ENCODE results near the gene C5.

Gene C5

DNA sequence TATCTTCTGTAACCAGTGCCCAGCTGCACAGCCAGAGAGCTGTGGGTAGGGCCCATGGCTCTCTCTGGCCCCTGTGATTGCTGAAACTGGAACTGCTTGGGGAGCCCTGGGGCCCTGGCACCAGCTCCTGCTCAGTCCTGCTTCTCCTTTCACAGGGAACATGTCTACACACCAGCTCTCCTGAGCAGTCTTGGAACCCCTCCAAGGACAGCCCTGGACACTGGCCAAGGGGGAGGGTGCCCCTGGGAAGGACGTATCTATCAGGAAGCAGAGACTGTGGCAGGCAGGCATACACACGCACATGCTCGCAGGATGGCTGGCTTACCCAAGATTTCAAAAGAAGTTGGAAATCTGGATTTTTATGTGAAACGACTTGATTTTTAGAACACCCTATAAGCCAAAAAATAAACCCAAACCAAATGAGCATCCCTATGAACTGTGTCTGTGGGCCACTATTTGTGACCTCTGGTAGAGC, 114.7 kb downstream of the C5 start:
- Histone ChIP-seq H4K12ac (ENCODE audit: low read depth, low read length) (no peak overlapping the region), H3K4me2 (ENCODE audit: low read length) (no peak overlapping the region), H3K9me3 (ENCODE audit: insufficient read depth, low read depth, low read length) (no peaks in the 10 kb centered on the region), H3K4me1 (ENCODE audit: control insufficient read depth in 1 of 2, insufficient read depth in 2 of 2, low read length in 2 of 2) (no peaks in the 10 kb centered on the region), H3K18ac (ENCODE audit: low read length) (no peak overlapping the region), H2BK120ac (ENCODE audit: insufficient read depth, low read length, poor library complexity) (no peak overlapping the region), H3K36me3 (ENCODE audit: control insufficient read depth in 1 of 2, insufficient read depth in 2 of 2, low read length in 2 of 2) (no peaks in the 10 kb centered on the region), H3K79me2 (ENCODE audit: control insufficient read depth, insufficient read depth, low read length, poor library complexity) (no peaks in the 10 kb centered on the region), H3K79me1 (ENCODE audit: low read length) (no peaks in the 10 kb centered on the region), H2BK5ac (ENCODE audit: low read depth, low read length, poor library complexity) (no peak overlapping the region), H3K23ac (ENCODE audit: low read length) (no peak overlapping the region), H3K27me3 (ENCODE audit: insufficient read depth, low read length) (no peaks in the 10 kb centered on the region), H3K27ac (ENCODE audit: low read depth, low read length) (no peak overlapping the region), H3K14ac (ENCODE audit: low read length) (no peak overlapping the region), H2BK12ac (ENCODE audit: low read length) (no peak overlapping the region), H2AFZ (ENCODE audit: insufficient read depth, low read length, poor library complexity) (no peak overlapping the region), H2AK5ac (ENCODE audit: low read length) (no peak overlapping the region), H3K4ac (ENCODE audit: low read depth, low read length) (no peak overlapping the region), H3K4me3 (ENCODE audit: low read depth, low read length) (no peak overlapping the region), H4K8ac (ENCODE audit: low read depth, low read length) (no peak overlapping the region), H4K91ac (ENCODE audit: low read depth, low read length) (no peak overlapping the region), H3K9ac (ENCODE audit: low read length) (no peak overlapping the region)
- no CpG with 5 or more reads among the region's 4 CpGs for WGBS (ENCODE audit: extremely low coverage, insufficient coverage, insufficient read length)
- DNase-seq = peak in 1 of 2 donors; percentile 55

DNA sequence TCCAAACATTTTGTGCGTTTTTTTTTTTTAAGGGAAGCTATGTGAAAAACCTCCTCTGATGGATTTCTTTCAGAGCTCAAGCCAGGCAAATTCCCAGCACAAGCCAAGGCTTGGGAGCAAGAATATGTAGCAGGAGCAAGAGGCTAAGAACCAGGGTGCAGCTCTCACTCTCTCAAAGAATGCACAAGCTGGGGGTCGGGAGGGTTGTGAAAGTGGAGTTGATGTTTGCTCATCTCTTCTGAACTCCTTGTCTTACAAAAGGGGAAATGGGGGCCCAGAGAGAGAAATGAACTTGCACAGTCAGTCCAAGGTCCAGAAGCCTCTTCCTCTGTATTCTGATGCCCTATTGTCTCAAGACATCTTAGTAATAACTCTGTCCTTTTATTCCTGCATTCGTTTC, 115.8 kb downstream of the C5 start:
- H3K9ac ChIP-seq (ENCODE audit: low read length) = no peak overlapping the region
- no peak overlapping the region for H4K91ac ChIP-seq (ENCODE audit: low read depth, low read length)
- no peak overlapping the region for H3K14ac ChIP-seq (ENCODE audit: low read length)
- H4K8ac ChIP-seq (ENCODE audit: low read depth, low read length) = no peak overlapping the region
- H4K12ac ChIP-seq (ENCODE audit: low read depth, low read length) = no peak overlapping the region
- H3K79me2 ChIP-seq (ENCODE audit: control insufficient read depth, insufficient read depth, low read length, poor library complexity) = no peaks in the 10 kb centered on the region
- H3K79me1 ChIP-seq (ENCODE audit: low read length) = no peaks in the 10 kb centered on the region
- H3K4me3 ChIP-seq (ENCODE audit: low read depth, low read length) = no peak overlapping the region
- no peak overlapping the region for H2BK120ac ChIP-seq (ENCODE audit: insufficient read depth, low read length, poor library complexity)
- H2BK12ac ChIP-seq (ENCODE audit: low read length) = no peak overlapping the region
- H2AK5ac ChIP-seq (ENCODE audit: low read length) = no peak overlapping the region
- WGBS (ENCODE audit: extremely low coverage, insufficient coverage, insufficient read length) = no CpG with 5 or more reads among the region's 3 CpGs
- no peak overlapping the region for H3K4me2 ChIP-seq (ENCODE audit: low read length)
- H3K18ac ChIP-seq (ENCODE audit: low read length) = no peak overlapping the region
- H3K4me1 ChIP-seq (ENCODE audit: control insufficient read depth in 1 of 2, insufficient read depth in 2 of 2, low read length in 2 of 2) = peaks cover under 1 to 2% of the 10 kb centered on the region in 2 experiments
- H3K27me3 ChIP-seq (ENCODE audit: insufficient read depth, low read length) = no peaks in the 10 kb centered on the region
- H2AFZ ChIP-seq (ENCODE audit: insufficient read depth, low read length, poor library complexity) = no peak overlapping the region
- H3K36me3 ChIP-seq (ENCODE audit: control insufficient read depth in 1 of 2, insufficient read depth in 2 of 2, low read length in 2 of 2) = no peaks in the 10 kb centered on the region
- H2BK5ac ChIP-seq (ENCODE audit: low read depth, low read length, poor library complexity) = no peak overlapping the region
- no peaks in the 10 kb centered on the region for H3K9me3 ChIP-seq (ENCODE audit: insufficient read depth, low read depth, low read length)
- no peak overlapping the region for H3K23ac ChIP-seq (ENCODE audit: low read length)
- H3K4ac ChIP-seq (ENCODE audit: low read depth, low read length) = no peak overlapping the region
- no peak overlapping the region for H3K27ac ChIP-seq (ENCODE audit: low read depth, low read length)
- DNase-seq = no peak

DNA sequence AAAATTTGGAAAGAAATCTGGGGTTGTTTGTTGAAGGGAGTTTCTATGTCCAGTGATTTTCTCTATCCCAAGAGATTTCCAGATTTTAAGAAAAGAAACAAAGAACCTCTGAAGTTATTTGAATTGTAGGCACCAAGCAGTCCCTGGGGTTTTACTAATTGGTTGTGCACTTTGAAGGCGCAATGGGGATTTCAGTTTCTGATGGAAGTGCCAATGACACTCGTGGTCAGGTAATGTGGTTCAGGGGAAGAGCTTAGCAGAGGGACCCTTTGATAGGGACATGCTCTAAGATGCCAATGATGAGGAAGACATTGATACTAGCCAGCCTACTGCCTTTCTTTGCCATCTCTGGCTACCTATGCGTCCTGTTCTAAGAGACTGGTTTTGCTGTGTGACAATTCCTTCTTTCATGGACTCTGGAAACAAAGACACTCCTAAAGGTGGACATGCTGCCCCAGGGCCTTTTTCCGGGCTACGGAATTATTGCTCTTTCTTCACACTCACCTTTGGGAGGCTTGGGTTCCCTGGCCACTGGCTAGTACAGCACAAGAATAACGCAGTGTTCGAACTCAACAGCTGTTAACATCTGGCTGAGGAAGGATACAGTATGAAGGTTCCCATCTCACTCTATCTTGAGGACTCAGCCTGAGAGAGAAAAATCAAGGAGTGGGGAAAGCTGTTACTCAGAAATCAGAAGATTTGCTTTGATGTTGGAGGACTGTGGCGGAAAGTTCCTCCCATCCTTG, 116.6 kb downstream of the C5 start:
- Histone ChIP-seq H3K14ac (ENCODE audit: low read length) (no peak overlapping the region), H3K23ac (ENCODE audit: low read length) (no peak overlapping the region), H3K9me3 (ENCODE audit: insufficient read depth, low read depth, low read length) (no peaks in the 10 kb centered on the region), H4K12ac (ENCODE audit: low read depth, low read length) (no peak overlapping the region), H3K4me2 (ENCODE audit: low read length) (no peak overlapping the region), H3K36me3 (ENCODE audit: control insufficient read depth in 1 of 2, insufficient read depth in 2 of 2, low read length in 2 of 2) (no peaks in the 10 kb centered on the region), H2AFZ (ENCODE audit: insufficient read depth, low read length, poor library complexity) (no peak overlapping the region), H2BK120ac (ENCODE audit: insufficient read depth, low read length, poor library complexity) (no peak overlapping the region), H3K4me1 (ENCODE audit: control insufficient read depth in 1 of 2, insufficient read depth in 2 of 2, low read length in 2 of 2) (peaks cover 3 to 6% of the 10 kb centered on the region in 2 experiments), H3K4ac (ENCODE audit: low read depth, low read length) (no peak overlapping the region), H3K79me1 (ENCODE audit: low read length) (peaks cover 7% of the 10 kb centered on the region), H2BK12ac (ENCODE audit: low read length) (no peak overlapping the region), H3K27me3 (ENCODE audit: insufficient read depth, low read length) (peaks cover 4% of the 10 kb centered on the region), H4K8ac (ENCODE audit: low read depth, low read length) (no peak overlapping the region), H3K18ac (ENCODE audit: low read length) (no peak overlapping the region), H3K4me3 (ENCODE audit: low read depth, low read length) (no peak overlapping the region), H3K79me2 (ENCODE audit: control insufficient read depth, insufficient read depth, low read length, poor library complexity) (no peaks in the 10 kb centered on the region), H2BK5ac (ENCODE audit: low read depth, low read length, poor library complexity) (no peak overlapping the region), H4K91ac (ENCODE audit: low read depth, low read length) (no peak overlapping the region), H2AK5ac (ENCODE audit: low read length) (no peak overlapping the region), H3K27ac (ENCODE audit: low read depth, low read length) (no peak overlapping the region), H3K9ac (ENCODE audit: low read length) (no peak overlapping the region)
- no peak for DNase-seq
- no CpG with 5 or more reads among the region's 8 CpGs for WGBS (ENCODE audit: extremely low coverage, insufficient coverage, insufficient read length)

DNA sequence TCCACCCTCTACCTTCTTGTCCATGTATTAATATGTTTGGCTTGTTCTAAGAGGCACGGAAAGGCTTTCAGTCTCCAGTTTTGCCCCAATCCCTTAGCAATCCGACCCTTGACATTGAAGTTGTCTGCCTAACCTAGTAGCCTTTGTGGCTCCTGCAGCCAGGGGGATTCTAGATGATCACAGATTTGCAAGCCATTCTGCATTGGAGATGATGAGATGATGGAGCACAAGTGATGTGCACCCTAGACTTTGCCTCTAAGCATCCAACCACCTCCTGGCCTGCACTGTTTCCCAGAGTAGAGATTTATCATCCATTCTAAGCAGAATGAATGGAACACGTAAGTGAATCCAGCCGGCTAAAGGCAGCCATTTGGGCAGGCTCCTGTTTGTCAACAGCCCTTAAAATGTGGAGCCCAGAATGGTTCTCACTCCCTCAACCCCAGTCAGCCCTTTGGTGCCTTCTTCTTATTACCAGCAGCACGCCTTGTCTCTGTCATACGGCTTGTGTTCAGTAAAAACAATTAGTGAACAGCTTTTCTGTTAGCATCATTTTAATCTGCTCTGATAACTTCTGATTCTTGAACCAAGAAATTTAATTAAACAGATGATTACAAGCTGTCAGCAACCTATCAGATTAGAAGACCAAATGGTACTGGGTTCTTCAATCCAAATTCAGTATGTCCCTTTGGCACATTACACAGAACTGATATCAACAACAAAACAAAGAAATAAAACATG, 117.8 kb downstream of the C5 start:
- Histone ChIP-seq H2AFZ (ENCODE audit: insufficient read depth, low read length, poor library complexity) (no peak overlapping the region), H2BK12ac (ENCODE audit: low read length) (no peak overlapping the region), H3K23ac (ENCODE audit: low read length) (no peak overlapping the region), H2BK120ac (ENCODE audit: insufficient read depth, low read length, poor library complexity) (no peak overlapping the region), H3K4me1 (ENCODE audit: control insufficient read depth in 1 of 2, insufficient read depth in 2 of 2, low read length in 2 of 2) (peaks cover 3 to 8% of the 10 kb centered on the region in 2 experiments), H4K12ac (ENCODE audit: low read depth, low read length) (no peak overlapping the region), H3K79me1 (ENCODE audit: low read length) (peaks cover 7% of the 10 kb centered on the region), H3K4ac (ENCODE audit: low read depth, low read length) (no peak overlapping the region), H2AK5ac (ENCODE audit: low read length) (no peak overlapping the region), H3K36me3 (ENCODE audit: control insufficient read depth in 1 of 2, insufficient read depth in 2 of 2, low read length in 2 of 2) (no peaks in the 10 kb centered on the region), H3K18ac (ENCODE audit: low read length) (no peak overlapping the region), H3K4me2 (ENCODE audit: low read length) (no peak overlapping the region), H3K79me2 (ENCODE audit: control insufficient read depth, insufficient read depth, low read length, poor library complexity) (no peaks in the 10 kb centered on the region), H3K9me3 (ENCODE audit: insufficient read depth, low read depth, low read length) (no peaks in the 10 kb centered on the region), H3K4me3 (ENCODE audit: low read depth, low read length) (no peak overlapping the region), H3K14ac (ENCODE audit: low read length) (no peak overlapping the region), H2BK5ac (ENCODE audit: low read depth, low read length, poor library complexity) (no peak overlapping the region), H4K8ac (ENCODE audit: low read depth, low read length) (no peak overlapping the region), H3K27ac (ENCODE audit: low read depth, low read length) (no peak overlapping the region), H3K27me3 (ENCODE audit: insufficient read depth, low read length) (peaks cover 5% of the 10 kb centered on the region), H4K91ac (ENCODE audit: low read depth, low read length) (no peak overlapping the region), H3K9ac (ENCODE audit: low read length) (no peak overlapping the region)
- WGBS (ENCODE audit: extremely low coverage, insufficient coverage, insufficient read length) = no CpG with 5 or more reads among the region's 6 CpGs
- DNase-seq = no peak

Data from trophoblast cell (in vitro differentiated cells and primary cell).